Mesodermal cell (in vitro differentiated cells): ENCODE results near the gene KCNMB1.

Experiments
- H3K27ac ChIP-seq: 2 replicates; pipeline ENCODE4 v1.7.0; 2013; ENCODE audit warnings: mild to moderate bottlenecking, low read depth, low read length, moderate library complexity; ENCODE audit not compliant: severe bottlenecking
- H3K36me3 ChIP-seq: 2 replicates; pipeline ENCODE4 v1.7.1; 2013; ENCODE audit warnings: mild to moderate bottlenecking, low read length, moderate library complexity; ENCODE audit not compliant: control insufficient read depth, insufficient read depth
- H3K4me1 ChIP-seq: one replicate; pipeline ENCODE4 v1.7.1; 2013; ENCODE audit warnings: mild to moderate bottlenecking, low read length; ENCODE audit not compliant: insufficient read depth, control insufficient read depth, poor library complexity, severe bottlenecking
- H3K4me3 ChIP-seq: 2 replicates; pipeline ENCODE4 v1.7.0; 2013; ENCODE audit warnings: low read length, control low read depth, mild to moderate bottlenecking; ENCODE audit not compliant: insufficient read depth, poor library complexity, severe bottlenecking; ENCODE audit errors: extremely low read depth
- H3K9me3 ChIP-seq: 2 replicates; pipeline ENCODE4 v1.7.1; 2013; ENCODE audit warnings: mild to moderate bottlenecking, low read length, moderate library complexity; ENCODE audit not compliant: control insufficient read depth
- WGBS, 2 experiments: methylation state at CpG; one replicate each; pipeline ENCODE4 v1.1.5; 2013; ENCODE audit warnings: missing lambda C conversion rate in 2 of 2; ENCODE audit not compliant: insufficient coverage in 2 of 2; 5-methylcytosine and 5-hydroxymethylcytosine counted together

Gene KCNMB1

GRCh38 chr5:170397059-170397458 is 7.9 kb upstream of the KCNMB1 start:
- no peak overlapping the region for H3K4me3 ChIP-seq
- no peaks in the 10 kb centered on the region for H3K9me3 ChIP-seq
- peaks cover 5% of the 10 kb centered on the region for H3K4me1 ChIP-seq
- no peaks in the 10 kb centered on the region for H3K36me3 ChIP-seq
- H3K27ac ChIP-seq, result no peak overlapping the region
- WGBS, 2 experiments, result 70 to 79% methylated on average over 2 of the region's 2 CpGs

GRCh38 chr5:170393958-170394357 is 4.8 kb upstream of the KCNMB1 start:
- H3K4me1 ChIP-seq, result peaks cover 9% of the 10 kb centered on the region
- no peaks in the 10 kb centered on the region for H3K36me3 ChIP-seq
- no peak overlapping the region for H3K27ac ChIP-seq
- no peaks in the 10 kb centered on the region for H3K9me3 ChIP-seq
- WGBS, 2 experiments, result 61 to 72% methylated on average over 8 of the region's 8 CpGs
- no peak overlapping the region for H3K4me3 ChIP-seq

GRCh38 chr5:170393235-170393634 is 4.1 kb upstream of the KCNMB1 start:
- Histone ChIP-seq H3K36me3 (no peaks in the 10 kb centered on the region), H3K27ac (no peak overlapping the region), H3K9me3 (no peaks in the 10 kb centered on the region), H3K4me1 (peaks cover 9% of the 10 kb centered on the region), H3K4me3 (no peak overlapping the region)
- WGBS, 2 experiments, result 76 to 93% methylated on average over 2 to 3 of the region's 6 CpGs

GRCh38 chr5:170390472-170390871 is 1.3 kb upstream of the KCNMB1 start:
- no peak overlapping the region for H3K4me3 ChIP-seq
- peaks cover 9% of the 10 kb centered on the region for H3K4me1 ChIP-seq
- H3K27ac ChIP-seq, result no peak overlapping the region
- no peaks in the 10 kb centered on the region for H3K36me3 ChIP-seq
- 80 to 92% methylated on average over 2 to 3 of the region's 5 CpGs for WGBS, 2 experiments
- H3K9me3 ChIP-seq, result no peaks in the 10 kb centered on the region

GRCh38 chr5:170389550-170389892 is 354 bp upstream of the KCNMB1 start:
- no peaks in the 10 kb centered on the region for H3K9me3 ChIP-seq
- H3K27ac ChIP-seq, result no peak overlapping the region
- no peaks in the 10 kb centered on the region for H3K36me3 ChIP-seq
- no peak overlapping the region for H3K4me3 ChIP-seq
- 85 to 100% methylated on average over 2 to 3 of the region's 4 CpGs for WGBS, 2 experiments
- H3K4me1 ChIP-seq, result peaks cover 9% of the 10 kb centered on the region

- WGBS, 2 experiments, result 87 to 97% methylated on average over 5 to 6 of the region's 6 CpGs
- no peaks in the 10 kb centered on the region for H3K9me3 ChIP-seq
- H3K36me3 ChIP-seq, result no peaks in the 10 kb centered on the region
- H3K4me3 ChIP-seq, result no peak overlapping the region
- no peak overlapping the region for H3K27ac ChIP-seq
- peaks cover 4% of the 10 kb centered on the region for H3K4me1 ChIP-seq
Observed at GRCh38 chr5:170387775-170388639, 1.2 kb downstream of the KCNMB1 start.

- Histone ChIP-seq H3K4me3 (no peak overlapping the region), H3K4me1 (peaks cover 4% of the 10 kb centered on the region), H3K36me3 (no peaks in the 10 kb centered on the region), H3K27ac (no peak overlapping the region), H3K9me3 (no peaks in the 10 kb centered on the region)
- 61 to 81% methylated on average over 2 to 5 of the region's 8 CpGs for WGBS, 2 experiments
Observed at GRCh38 chr5:170386743-170387395, 2.3 kb downstream of the KCNMB1 start.

- WGBS, 2 experiments, result 88 to 93% methylated on average over 2 to 4 of the region's 5 CpGs
- no peaks in the 10 kb centered on the region for H3K9me3 ChIP-seq
- no peak overlapping the region for H3K4me3 ChIP-seq
Observed at GRCh38 chr5:170383227-170383626, 5.9 kb downstream of the KCNMB1 start.

GRCh38 chr5:170382790-170383189 is 6.4 kb downstream of the KCNMB1 start:
- Histone ChIP-seq H3K9me3 (no peaks in the 10 kb centered on the region), H3K4me1 (no peaks in the 10 kb centered on the region), H3K4me3 (no peak overlapping the region), H3K36me3 (no peaks in the 10 kb centered on the region), H3K27ac (no peak overlapping the region)
- 83 to 100% methylated on average over 1 of the region's 2 CpGs for WGBS, 2 experiments

More at GRCh38 chr5:170383227-170383626, 5.9 kb downstream of the KCNMB1 start:
- Histone ChIP-seq H3K4me1 (no peaks in the 10 kb centered on the region), H3K36me3 (no peaks in the 10 kb centered on the region), H3K27ac (no peak overlapping the region)

- Histone ChIP-seq H3K36me3 (no peaks in the 10 kb centered on the region), H3K9me3 (no peaks in the 10 kb centered on the region), H3K27ac (no peak overlapping the region), H3K4me1 (no peaks in the 10 kb centered on the region), H3K4me3 (no peak overlapping the region)
- WGBS, 2 experiments, result 77 to 86% methylated on average over 3 of the region's 3 CpGs
Observed at GRCh38 chr5:170380361-170380951, 8.7 kb downstream of the KCNMB1 start.
